HFF-Myc (cell line): ENCODE measurements around the gene UMAD1.

Experiments
- DNase-seq: peaks from one replicate; pipeline ENCODE4 v3.0.0-alpha.2; 2011; ENCODE audit warnings: low read depth; ENCODE audit errors: extremely low read depth
- H3K4me3 ChIP-seq: replicated peaks from 2 replicates; pipeline ENCODE4 v1.5.1; 2011; ENCODE audit warnings: low read depth, mild to moderate bottlenecking, control low read depth, low read length
- TF ChIP-seq, protein P1 (sequence below): IDR thresholded peaks from 2 replicates; pipeline ENCODE4 v1.5.1; 2012; ENCODE audit warnings: mild to moderate bottlenecking, low read depth, low read length, control low read depth; ENCODE audit errors: missing control alignments

UMAD1 gene

DNA sequence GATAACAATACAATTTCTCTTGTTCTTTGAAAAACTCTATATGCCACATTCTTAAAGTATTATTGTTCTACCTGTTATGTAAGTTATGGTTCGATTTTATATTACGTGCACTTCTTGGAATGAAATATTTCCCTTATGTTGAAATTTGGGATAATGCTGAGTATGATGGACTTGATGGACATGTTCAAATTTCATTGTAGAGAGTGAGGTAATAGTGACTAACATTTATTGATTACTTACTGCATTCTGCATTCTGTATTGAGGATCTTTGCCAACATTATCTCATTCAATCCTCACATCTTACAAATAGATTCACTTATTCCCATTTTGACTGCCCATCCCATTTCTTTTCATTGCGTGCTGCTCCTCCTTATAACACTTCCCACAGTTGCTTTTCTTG is 208.3 kb downstream of the UMAD1 start:
- TF ChIP-seq, protein P1, sequence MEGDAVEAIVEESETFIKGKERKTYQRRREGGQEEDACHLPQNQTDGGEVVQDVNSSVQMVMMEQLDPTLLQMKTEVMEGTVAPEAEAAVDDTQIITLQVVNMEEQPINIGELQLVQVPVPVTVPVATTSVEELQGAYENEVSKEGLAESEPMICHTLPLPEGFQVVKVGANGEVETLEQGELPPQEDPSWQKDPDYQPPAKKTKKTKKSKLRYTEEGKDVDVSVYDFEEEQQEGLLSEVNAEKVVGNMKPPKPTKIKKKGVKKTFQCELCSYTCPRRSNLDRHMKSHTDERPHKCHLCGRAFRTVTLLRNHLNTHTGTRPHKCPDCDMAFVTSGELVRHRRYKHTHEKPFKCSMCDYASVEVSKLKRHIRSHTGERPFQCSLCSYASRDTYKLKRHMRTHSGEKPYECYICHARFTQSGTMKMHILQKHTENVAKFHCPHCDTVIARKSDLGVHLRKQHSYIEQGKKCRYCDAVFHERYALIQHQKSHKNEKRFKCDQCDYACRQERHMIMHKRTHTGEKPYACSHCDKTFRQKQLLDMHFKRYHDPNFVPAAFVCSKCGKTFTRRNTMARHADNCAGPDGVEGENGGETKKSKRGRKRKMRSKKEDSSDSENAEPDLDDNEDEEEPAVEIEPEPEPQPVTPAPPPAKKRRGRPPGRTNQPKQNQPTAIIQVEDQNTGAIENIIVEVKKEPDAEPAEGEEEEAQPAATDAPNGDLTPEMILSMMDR: no peak
- DNase-seq: no peak
- H3K4me3 ChIP-seq: no peak overlapping the region

DNA sequence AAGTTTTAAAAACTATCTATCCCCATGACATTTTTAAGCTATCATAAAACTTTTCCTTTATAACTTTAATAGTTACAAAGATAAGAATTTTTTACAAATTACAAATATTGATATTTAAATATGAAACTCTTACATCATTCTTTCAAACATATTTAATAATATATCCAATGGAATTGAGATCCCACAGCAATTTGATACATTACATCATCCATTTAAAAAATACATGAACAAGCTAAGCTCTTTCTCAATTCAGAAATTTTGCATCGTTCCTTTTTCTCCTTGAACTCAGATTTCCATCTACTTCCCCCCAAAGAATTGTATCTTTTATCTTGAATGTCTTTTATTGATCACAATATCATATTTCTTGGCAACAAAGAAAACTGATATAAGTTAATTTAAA is 209.6 kb downstream of the UMAD1 start:
- no peak overlapping the region for H3K4me3 ChIP-seq
- TF ChIP-seq, protein P1: no peak
- no peak for DNase-seq

DNA sequence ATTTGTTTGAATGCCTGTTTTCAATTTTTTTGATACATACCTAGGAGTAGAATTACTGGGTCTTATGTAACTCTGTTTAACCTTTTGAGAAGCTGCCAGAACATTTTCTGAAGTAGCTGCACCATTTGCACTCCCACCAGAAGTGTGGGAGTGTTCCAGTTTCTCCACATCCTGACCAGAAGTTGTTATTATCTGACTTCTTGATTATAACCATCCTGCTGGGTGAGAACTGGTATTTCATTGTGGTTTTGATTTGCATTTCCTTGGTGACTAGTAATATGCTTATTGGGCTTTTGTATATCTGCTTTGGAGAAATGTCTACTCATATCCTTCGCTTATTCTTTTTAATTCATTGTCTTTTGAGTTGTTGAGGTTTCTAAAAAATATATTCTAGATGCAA is 210.8 kb downstream of the UMAD1 start:
- no peak overlapping the region for H3K4me3 ChIP-seq
- TF ChIP-seq, protein P1: no peak
- DNase-seq: no peak

DNA sequence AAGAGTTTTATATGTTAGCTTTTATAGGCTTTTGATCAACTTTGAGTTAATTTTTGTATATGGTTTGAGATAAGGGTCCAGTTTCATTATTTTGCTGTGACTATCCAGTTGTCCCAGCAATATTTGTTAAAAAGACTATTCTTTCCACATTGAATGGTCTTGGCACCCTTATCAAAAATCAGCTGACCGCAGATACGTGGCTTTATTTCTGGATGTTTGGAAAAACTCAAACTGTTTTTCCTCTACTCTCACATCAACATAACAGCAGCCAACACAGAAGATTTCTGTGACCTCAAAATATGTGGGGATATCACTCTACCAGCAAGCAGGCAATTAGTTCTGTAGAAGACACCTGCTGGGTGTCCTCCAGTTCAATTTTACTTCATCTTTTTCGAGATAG is 211.4 kb downstream of the UMAD1 start:
- TF ChIP-seq, protein P1: no peak
- H3K4me3 ChIP-seq: no peak overlapping the region
- DNase-seq: no peak

DNA sequence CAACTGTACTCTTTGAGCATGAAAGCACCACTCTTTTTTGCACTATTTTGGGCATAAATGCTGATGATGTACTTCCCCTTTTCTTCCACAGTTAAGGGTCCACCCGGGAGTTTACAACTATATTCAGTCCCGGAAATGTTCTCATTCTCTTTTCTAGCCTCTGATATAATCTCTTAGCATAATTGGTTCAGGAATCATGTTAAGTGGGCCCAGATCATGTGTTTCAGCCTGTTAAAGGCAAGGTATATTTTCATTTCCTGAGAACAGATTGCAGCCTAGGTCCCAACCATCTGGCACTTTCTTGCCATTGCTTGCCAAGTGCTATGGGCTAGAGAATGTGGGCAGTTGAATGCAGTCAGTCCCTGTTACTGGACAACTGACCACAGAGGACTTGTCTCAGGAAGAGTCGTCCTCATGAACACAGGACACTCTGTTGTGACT is 216.6 kb downstream of the UMAD1 start:
- no peak for DNase-seq

DNA sequence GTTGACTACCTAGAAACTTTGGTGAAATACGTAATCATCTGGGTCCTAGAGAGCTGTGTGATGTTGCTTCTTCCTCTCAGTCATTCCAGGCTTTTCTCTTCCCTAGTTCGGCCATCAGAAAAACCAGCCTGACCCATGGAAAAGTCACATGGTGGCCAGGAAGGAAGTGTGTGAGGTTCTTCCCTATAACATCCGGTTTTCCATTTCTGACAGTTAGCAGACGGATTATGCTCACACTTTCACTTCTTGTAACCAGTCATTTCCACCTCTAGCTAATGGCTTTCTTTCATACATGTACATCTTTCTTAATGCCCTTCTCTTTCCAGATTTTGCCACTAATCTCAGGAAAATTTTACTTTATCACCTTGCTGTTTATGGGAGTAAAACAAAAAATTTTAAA is 218.0 kb downstream of the UMAD1 start:
- no peak for DNase-seq
- no peak overlapping the region for H3K4me3 ChIP-seq
- TF ChIP-seq, protein P1: no peak

More for the DNA sequence above, 216.6 kb downstream of the UMAD1 start:
- no peak overlapping the region for H3K4me3 ChIP-seq
- TF ChIP-seq, protein P1: no peak

DNA sequence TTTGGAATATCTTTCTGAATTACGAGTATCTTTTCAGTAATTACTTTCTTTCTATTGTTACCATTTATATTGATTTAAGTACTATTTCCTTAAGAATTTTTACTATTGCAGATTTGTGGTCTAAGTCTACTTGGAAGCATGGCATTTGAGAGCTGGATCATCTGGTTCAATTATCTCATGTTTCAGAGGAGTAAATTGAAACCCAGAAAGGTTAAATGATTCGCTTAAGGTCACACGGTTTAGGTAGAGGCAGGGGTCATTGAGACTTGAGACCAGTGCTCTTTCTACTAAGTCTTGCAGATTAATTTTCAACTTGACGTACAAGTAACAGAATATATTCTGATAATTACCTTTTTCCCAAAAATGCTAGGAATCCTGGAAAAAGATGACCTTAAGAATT is 218.9 kb downstream of the UMAD1 start:
- TF ChIP-seq, protein P1: no peak
- no peak for DNase-seq
- no peak overlapping the region for H3K4me3 ChIP-seq
